ENCODE data around the gene FAM118B.

The FAM118B gene

DNA sequence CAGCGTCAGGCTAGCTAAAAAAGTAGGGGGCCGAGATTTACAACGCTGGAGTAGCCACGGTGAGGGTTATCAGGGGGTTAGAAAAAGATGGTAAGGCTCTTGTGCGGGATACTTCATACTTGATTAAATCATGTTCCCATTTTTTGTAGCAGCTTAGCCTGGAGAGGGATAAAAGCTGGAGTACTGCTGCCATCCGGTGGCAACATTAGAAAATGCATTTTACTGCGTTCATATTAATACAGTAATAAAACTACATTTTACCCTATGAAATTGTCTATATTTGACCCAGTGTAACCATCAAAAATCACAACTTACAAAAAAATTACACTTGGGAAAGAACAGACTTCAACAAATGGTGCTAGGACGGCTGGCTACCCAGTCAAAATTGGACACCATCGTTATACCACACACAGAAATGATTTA, 17.4 kb upstream of the FAM118B start:
- H3K27me3 Mint-ChIP-seq (ENCODE audit: low read depth) = no peaks in the 10 kb centered on the region
- H3K27ac Mint-ChIP-seq = no peak overlapping the region
- H3K4me1 Mint-ChIP-seq (ENCODE audit: low read depth) = no peaks in the 10 kb centered on the region
- no peaks in the 10 kb centered on the region for H3K9me3 Mint-ChIP-seq
- peaks cover 26% of the 10 kb centered on the region for H3K36me3 Mint-ChIP-seq (ENCODE audit: low read depth)
- H3K4me3 Mint-ChIP-seq = no peak overlapping the region

DNA sequence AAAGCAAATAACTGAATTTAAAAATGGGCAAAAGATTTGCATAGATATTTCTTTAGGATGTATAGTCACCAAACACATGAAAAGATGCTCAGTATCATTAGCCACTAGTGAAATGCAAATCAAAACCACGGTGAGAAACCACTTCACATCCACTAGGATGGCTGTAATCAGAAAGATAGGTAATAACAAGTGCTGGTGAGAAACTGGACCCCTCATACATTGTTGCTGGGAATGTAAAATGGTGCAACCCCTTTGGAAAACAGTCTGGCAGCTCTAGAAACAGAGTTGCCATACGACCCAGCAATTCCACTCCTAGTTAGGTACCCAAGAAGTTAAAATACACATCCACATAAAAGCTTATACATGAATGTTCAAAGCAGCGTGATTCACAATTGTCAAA, 16.5 kb upstream of the FAM118B start:
- Mint-ChIP-seq H3K36me3 (ENCODE audit: low read depth) (peaks cover 31% of the 10 kb centered on the region), H3K4me3 (no peak overlapping the region), H3K9me3 (no peaks in the 10 kb centered on the region), H3K27me3 (ENCODE audit: low read depth) (no peaks in the 10 kb centered on the region), H3K4me1 (ENCODE audit: low read depth) (no peaks in the 10 kb centered on the region), H3K27ac (no peak overlapping the region)

DNA sequence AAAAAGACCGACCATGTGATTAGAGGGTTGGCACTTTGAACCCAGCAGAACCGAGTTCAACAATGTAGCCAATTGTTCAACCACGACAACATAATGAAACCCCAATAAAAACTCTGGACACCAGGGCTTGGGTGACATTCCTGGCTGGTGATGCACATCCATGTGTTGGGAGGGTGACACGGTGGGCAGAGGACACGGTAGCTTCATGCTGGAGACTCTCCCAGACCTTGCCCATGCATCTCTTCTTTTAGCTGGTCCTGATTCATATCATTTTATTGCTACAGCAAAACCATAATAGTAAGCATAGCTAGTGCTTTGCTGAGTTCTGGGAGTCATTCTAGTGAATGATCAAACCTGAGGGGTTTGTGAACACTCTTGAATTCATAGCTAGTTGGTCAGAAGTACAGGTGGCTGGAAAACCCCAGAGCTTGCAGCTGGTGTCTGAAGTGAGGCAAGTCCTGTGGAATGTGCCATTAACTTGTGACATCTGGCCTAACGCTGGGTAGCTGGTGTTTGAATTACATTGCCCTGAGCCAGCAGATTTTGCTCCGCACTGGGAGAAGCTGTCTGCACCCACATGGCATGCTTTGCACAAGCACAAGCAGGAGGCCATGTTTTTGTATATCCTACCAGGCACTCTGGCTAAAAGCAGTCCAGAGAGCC, 14.2 kb upstream of the FAM118B start:
- Mint-ChIP-seq H3K27ac (no peak overlapping the region), H3K9me3 (no peaks in the 10 kb centered on the region), H3K27me3 (ENCODE audit: low read depth) (no peaks in the 10 kb centered on the region), H3K4me1 (ENCODE audit: low read depth) (no peaks in the 10 kb centered on the region), H3K4me3 (no peak overlapping the region), H3K36me3 (ENCODE audit: low read depth) (peaks cover 38% of the 10 kb centered on the region)

DNA sequence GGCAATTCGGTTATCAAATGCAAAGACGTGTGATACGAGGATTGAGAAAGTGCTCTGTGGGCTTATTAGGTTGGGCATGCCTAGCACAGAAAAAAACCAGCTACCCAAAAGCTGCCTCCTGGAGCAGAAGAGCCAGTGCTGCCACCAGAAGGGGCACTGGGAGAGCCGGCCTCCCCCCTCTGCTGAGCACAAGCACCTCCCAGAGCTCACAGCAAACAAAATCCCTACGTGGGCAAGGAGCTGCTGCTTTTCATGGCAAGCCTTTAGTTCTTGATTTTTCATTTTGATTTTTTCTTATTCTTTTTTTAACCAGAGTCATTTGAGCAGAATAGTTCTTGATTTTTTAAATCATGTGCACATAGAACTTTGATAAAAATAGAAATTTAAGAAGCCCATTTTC, 12.9 kb upstream of the FAM118B start:
- H3K4me1 Mint-ChIP-seq (ENCODE audit: low read depth) = no peaks in the 10 kb centered on the region
- H3K4me3 Mint-ChIP-seq = no peak overlapping the region
- H3K27ac Mint-ChIP-seq = no peak overlapping the region
- peaks cover 43% of the 10 kb centered on the region for H3K36me3 Mint-ChIP-seq (ENCODE audit: low read depth)
- no peaks in the 10 kb centered on the region for H3K27me3 Mint-ChIP-seq (ENCODE audit: low read depth)
- H3K9me3 Mint-ChIP-seq = no peaks in the 10 kb centered on the region

DNA sequence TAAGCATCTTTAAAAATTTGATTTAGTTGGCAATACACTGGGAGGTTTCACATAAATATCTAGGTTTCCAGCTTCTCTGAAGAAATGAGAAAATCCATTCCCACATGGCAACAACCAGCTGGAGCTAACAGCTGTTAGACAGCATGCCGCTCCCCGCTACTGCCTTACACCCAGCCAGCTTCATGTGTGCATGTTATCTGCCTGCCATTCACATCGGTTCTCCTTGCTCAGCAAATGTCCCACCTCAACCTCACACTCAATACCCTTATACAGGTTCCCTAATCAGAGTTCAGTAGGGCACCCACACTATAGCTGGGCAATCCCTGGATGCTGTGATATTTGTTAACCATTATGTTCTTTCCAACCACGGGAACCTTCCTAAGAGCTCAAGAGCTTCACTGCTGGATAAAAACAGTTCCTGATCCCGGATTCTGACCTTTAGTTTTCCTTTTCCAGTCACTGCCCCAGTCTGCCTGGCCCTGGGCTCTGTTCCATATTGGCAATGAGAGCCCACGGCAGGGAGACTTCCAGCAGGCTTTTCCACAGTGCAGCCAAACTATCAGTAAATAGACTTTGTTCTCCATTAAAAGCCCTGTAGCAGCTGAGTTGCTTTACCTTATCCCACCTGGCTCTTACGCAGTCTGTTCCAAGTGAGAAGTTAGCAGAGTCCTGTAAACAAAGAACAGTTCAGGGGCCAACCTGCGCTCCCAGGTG, 8.8 kb upstream of the FAM118B start:
- Mint-ChIP-seq H3K27ac (no peak overlapping the region), H3K4me3 (no peak overlapping the region), H3K4me1 (ENCODE audit: low read depth) (no peaks in the 10 kb centered on the region), H3K36me3 (ENCODE audit: low read depth) (peaks cover 47% of the 10 kb centered on the region), H3K9me3 (no peaks in the 10 kb centered on the region), H3K27me3 (ENCODE audit: low read depth) (no peaks in the 10 kb centered on the region)

DNA sequence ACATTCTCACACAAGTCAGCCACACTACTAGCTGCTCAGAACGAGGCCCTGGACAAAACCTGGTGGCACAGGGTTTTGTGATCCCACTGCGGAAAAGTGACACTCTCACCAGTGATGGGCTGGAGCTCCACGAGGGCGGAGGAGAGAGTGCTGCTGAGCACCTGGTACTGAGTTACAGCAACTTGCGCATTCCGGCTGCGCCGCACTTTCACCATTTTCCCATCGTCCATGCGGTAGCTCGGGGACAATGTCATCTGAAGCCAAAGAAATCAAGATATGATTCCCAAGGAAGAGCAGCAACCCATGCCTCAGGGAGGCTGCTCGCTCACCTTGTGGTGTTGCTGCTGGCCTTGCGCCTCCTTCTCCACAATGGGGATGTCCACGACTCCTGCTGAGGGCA, 6.2 kb upstream of the FAM118B start:
- Mint-ChIP-seq H3K27me3 (ENCODE audit: low read depth) (no peaks in the 10 kb centered on the region), H3K9me3 (no peaks in the 10 kb centered on the region), H3K27ac (no peak overlapping the region), H3K4me1 (ENCODE audit: low read depth) (peaks cover 7% of the 10 kb centered on the region), H3K4me3 (no peak overlapping the region), H3K36me3 (ENCODE audit: low read depth) (peaks cover 34% of the 10 kb centered on the region)

DNA sequence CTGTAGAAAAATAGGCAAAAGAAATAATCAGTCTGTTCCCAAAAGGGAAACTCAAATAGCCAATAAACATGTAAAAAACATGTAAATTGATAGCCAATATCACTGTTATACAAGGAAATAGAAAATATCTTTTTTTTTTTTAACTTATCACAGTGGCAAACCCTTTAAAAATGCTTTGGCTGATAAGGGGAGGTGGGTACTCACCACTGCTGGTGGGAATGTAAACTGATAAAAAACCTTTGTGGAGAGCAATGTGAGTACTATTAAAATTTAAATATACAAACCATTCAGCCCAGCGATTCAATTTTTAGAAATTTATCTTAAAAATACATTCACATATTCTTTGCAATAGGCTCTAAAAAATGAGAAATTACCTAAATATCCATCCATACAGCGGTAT, 3.7 kb upstream of the FAM118B start:
- peaks cover under 1% of the 10 kb centered on the region for H3K27me3 Mint-ChIP-seq (ENCODE audit: low read depth)
- peaks cover 26% of the 10 kb centered on the region for H3K36me3 Mint-ChIP-seq (ENCODE audit: low read depth)
- H3K27ac Mint-ChIP-seq = no peak overlapping the region
- no peaks in the 10 kb centered on the region for H3K9me3 Mint-ChIP-seq
- no peak overlapping the region for H3K4me3 Mint-ChIP-seq
- peaks cover 25% of the 10 kb centered on the region for H3K4me1 Mint-ChIP-seq (ENCODE audit: low read depth)

DNA sequence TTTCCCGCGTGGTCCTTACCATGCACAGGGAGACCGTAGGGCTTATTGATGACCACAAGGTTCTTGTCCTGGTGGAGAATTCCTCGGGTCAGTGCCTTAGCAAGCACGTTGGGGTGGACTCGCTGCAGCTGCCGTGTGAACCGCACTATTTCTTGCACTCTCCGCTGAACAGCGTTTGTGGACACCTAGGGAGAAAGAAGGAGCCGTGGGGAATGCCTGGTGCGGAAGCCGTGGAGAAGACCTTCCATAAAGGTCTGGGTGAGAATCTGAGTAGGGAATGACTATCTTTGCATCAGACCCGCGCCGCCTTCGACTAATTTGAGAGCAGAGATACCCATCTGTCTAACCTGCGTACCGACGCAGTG, 729 bp upstream of the FAM118B start:
- H3K36me3 Mint-ChIP-seq (ENCODE audit: low read depth) = peaks cover 9% of the 10 kb centered on the region
- peaks cover 28% of the 10 kb centered on the region for H3K4me1 Mint-ChIP-seq (ENCODE audit: low read depth)
- H3K4me3 Mint-ChIP-seq = peak overlapping the region; percentile 99
- H3K9me3 Mint-ChIP-seq = no peaks in the 10 kb centered on the region
- H3K27ac Mint-ChIP-seq = peak overlapping the region; percentile 95
- peaks cover 4% of the 10 kb centered on the region for H3K27me3 Mint-ChIP-seq (ENCODE audit: low read depth)

- peaks cover 6% of the 10 kb centered on the region for H3K36me3 Mint-ChIP-seq (ENCODE audit: low read depth)
- H3K4me3 Mint-ChIP-seq = peak overlapping the region; percentile 99
Measured at GRCh38 chr11:126212089-126212660, 593 bp downstream of the FAM118B start.

GRCh38 chr11:126214441-126214840, 2.9 kb downstream of the FAM118B start:
- Mint-ChIP-seq H3K36me3 (ENCODE audit: low read depth) (peaks cover 6% of the 10 kb centered on the region), H3K27ac (no peak overlapping the region), H3K9me3 (no peaks in the 10 kb centered on the region), H3K4me1 (ENCODE audit: low read depth) (peaks cover 28% of the 10 kb centered on the region), H3K4me3 (peak overlapping the region; percentile 18), H3K27me3 (ENCODE audit: low read depth) (peaks cover 4% of the 10 kb centered on the region)

More at GRCh38 chr11:126212089-126212660, 593 bp downstream of the FAM118B start:
- H3K27ac Mint-ChIP-seq = peak overlapping the region; percentile 95
- no peaks in the 10 kb centered on the region for H3K9me3 Mint-ChIP-seq
- H3K4me1 Mint-ChIP-seq (ENCODE audit: low read depth) = peaks cover 28% of the 10 kb centered on the region
- peaks cover 4% of the 10 kb centered on the region for H3K27me3 Mint-ChIP-seq (ENCODE audit: low read depth)

DNA sequence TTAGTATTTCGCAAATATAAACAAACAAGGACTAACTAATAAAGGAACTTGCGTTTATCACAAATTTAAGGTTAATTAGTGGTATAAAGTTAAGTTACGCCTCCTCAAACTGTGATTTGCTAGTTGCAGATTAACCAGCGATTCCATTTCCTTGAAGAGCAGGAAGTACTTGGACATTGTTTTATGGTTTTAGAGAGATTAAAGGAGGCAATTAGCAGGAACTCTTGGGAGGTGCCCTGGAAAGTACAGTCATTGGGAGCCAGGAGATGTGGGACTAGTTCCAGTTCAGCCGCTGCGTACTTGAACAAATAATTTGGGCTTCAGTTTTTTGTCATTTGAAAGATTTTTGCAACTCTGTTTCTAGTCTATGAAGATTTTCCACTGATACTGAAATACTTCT, 3.3 kb downstream of the FAM118B start:
- Mint-ChIP-seq H3K27me3 (ENCODE audit: low read depth) (peaks cover 4% of the 10 kb centered on the region), H3K36me3 (ENCODE audit: low read depth) (peaks cover 6% of the 10 kb centered on the region), H3K27ac (no peak overlapping the region), H3K9me3 (no peaks in the 10 kb centered on the region), H3K4me1 (ENCODE audit: low read depth) (peaks cover 28% of the 10 kb centered on the region), H3K4me3 (no peak overlapping the region)

GRCh38 chr11:126216526-126217305, 5.1 kb downstream of the FAM118B start:
- H3K4me1 Mint-ChIP-seq (ENCODE audit: low read depth) = peaks cover 16% of the 10 kb centered on the region
- no peak overlapping the region for H3K4me3 Mint-ChIP-seq
- no peak overlapping the region for H3K27ac Mint-ChIP-seq
- H3K27me3 Mint-ChIP-seq (ENCODE audit: low read depth) = peaks cover 4% of the 10 kb centered on the region
- H3K36me3 Mint-ChIP-seq (ENCODE audit: low read depth) = peaks cover 2% of the 10 kb centered on the region
- no peaks in the 10 kb centered on the region for H3K9me3 Mint-ChIP-seq

GRCh38 chr11:126217491-126217890, 5.9 kb downstream of the FAM118B start:
- Mint-ChIP-seq H3K4me3 (no peak overlapping the region), H3K9me3 (no peaks in the 10 kb centered on the region), H3K36me3 (ENCODE audit: low read depth) (peaks cover 2% of the 10 kb centered on the region), H3K27ac (no peak overlapping the region), H3K4me1 (ENCODE audit: low read depth) (peaks cover 9% of the 10 kb centered on the region), H3K27me3 (ENCODE audit: low read depth) (peaks cover 4% of the 10 kb centered on the region)

- H3K4me1 Mint-ChIP-seq (ENCODE audit: low read depth) = peaks cover 2% of the 10 kb centered on the region
- H3K27me3 Mint-ChIP-seq (ENCODE audit: low read depth) = no peaks in the 10 kb centered on the region
- H3K27ac Mint-ChIP-seq = no peak overlapping the region
- H3K9me3 Mint-ChIP-seq = no peaks in the 10 kb centered on the region
- H3K4me3 Mint-ChIP-seq = no peak overlapping the region
- H3K36me3 Mint-ChIP-seq (ENCODE audit: low read depth) = peaks cover 2% of the 10 kb centered on the region
Measured at GRCh38 chr11:126219547-126219946, 8.0 kb downstream of the FAM118B start.
